NCI-H1105 (cell line): ENCODE measurements around the gene GJA3.

Experiments
- DNase-seq: peaks from one replicate; lab custom pipeline; 2025; lab: John Stamatoyannopoulos, UW

GJA3 gene

DNA sequence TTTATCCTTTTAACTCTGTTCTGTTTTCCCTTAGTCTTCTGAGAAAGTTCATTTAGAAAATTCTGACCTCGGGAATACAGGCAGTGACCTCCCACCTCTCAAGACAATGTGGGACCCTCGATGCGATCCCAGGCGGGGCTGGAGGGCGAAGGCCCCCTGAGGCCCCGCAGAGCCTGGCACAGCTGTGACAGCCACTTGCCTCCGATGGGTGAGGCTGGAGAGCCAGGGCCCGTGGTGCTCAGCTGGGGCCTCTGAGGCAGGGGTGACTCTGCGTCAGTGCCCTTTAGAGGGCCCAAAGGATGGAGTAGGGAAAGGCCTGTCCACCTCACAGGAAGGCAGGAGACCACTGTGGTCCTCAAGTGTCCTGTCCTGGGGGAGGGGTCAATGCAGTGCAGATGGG lies 10.3 kb downstream of the GJA3 start:
- no peak for DNase-seq

GRCh38 chr13:20149762-20150161 lies 11.1 kb downstream of the GJA3 start:
- DNase-seq: no peak

- DNase-seq: no peak
Observed at GRCh38 chr13:20148501-20149183, 12.2 kb downstream of the GJA3 start.

GRCh38 chr13:20146381-20146780 lies 14.5 kb downstream of the GJA3 start:
- DNase-seq: no peak

GRCh38 chr13:20145521-20145920 lies 15.3 kb downstream of the GJA3 start:
- DNase-seq: no peak

- DNase-seq: no peak
Observed at GRCh38 chr13:20144141-20144850, 16.6 kb downstream of the GJA3 start.

DNA sequence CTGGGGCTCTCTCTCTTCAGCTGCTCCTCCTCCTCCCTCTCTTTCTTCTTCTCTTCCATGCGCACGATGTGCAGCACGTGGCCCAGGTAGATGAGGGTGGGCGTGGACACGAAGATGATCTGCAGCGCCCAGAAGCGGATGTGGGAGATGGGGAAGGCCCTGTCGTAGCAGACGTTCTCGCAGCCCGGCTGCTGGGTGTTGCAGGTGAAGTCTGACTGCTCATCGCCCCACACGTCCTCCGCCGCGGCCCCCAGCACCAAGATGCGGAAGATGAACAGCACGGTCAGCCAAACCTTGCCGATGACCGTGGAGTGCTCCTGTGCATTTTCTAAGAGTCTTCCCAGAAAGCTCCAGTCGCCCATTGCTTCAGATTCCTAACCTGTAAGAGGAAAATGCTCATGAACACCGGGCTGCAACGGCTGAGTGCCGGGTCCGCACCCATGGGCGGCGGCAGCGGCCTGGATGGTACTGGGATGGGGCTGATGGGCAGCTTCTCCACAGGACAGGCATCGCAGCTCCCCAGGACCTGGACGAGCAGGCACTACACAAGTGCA lies 17.8 kb downstream of the GJA3 start:
- DNase-seq: no peak

GRCh38 chr13:20142023-20142926 lies 18.6 kb downstream of the GJA3 start:
- no peak for DNase-seq

DNA sequence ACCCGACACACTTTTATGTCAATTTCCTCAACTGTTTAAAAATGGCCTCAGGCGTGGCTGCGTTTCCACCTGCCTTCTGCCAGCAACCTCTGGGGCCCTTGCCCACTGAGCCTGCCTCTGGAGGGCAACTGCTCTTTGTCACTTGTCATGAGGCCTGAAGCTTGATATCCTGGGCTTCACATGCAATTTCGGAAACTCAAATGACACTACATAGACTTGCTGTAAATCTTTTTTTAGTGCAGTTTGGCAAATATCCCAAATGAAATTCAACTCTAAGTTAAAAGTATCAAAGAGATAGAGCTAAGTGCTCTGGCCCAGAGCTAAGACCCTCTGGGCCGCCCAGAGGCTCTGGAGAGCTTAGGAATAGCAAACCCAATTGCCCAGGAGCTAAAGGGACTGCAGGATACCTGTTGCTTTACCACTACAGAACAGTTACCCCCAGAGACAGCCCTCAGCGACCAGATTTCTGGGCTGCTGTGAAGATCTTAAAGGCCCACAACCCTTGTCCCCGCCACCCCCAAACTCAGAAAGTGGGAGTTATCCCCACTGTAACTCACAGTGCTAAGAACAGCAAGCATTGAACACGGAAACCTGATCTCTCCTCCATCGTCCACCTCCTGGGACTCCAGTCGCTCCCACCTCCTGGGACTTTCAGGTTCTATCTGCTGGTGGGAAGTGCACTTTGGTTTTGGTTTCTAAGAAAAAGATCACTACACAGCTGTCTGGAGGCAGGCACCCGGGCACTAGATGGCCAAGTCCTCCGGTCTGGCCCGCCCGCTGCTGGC lies 19.4 kb downstream of the GJA3 start:
- DNase-seq: no peak

DNA sequence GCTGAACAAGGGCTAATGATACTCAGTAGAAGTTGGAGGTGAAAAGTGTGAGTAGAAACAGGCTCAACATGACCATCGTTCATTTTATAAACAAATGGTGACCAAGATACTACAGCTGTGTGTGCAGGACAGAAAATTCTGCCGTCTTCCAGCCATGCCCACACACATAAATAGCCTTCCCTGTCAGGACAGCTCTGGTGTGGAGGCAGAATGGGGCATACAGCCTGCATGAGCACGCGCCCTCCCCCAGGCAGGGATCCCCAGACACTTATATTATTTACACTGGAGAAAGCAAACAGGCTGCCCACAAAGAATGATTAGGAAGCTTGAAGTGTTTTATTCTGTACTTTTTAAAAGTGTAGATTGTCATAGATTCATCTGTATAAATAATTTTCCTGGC lies 20.4 kb downstream of the GJA3 start:
- no peak for DNase-seq

DNA sequence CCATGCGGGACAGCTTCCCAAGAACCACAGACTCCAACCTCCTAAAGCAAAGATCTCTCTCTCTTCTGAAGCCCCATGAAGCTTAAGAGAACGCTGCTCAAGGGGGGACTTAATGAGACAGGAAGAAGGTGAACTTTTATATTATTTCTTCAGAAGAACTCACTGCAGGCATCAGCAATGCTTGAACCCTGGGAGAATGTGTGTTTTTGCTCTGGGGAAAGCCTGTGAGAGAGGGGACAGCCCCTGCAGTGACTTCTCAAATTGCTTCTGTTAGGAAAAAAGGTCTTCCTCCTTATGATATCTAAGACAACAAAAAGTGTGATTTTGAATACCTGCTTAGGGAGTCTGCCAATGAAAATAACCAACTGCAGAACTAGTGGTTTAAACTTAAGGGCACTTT lies 23.0 kb downstream of the GJA3 start:
- DNase-seq: no peak

DNA sequence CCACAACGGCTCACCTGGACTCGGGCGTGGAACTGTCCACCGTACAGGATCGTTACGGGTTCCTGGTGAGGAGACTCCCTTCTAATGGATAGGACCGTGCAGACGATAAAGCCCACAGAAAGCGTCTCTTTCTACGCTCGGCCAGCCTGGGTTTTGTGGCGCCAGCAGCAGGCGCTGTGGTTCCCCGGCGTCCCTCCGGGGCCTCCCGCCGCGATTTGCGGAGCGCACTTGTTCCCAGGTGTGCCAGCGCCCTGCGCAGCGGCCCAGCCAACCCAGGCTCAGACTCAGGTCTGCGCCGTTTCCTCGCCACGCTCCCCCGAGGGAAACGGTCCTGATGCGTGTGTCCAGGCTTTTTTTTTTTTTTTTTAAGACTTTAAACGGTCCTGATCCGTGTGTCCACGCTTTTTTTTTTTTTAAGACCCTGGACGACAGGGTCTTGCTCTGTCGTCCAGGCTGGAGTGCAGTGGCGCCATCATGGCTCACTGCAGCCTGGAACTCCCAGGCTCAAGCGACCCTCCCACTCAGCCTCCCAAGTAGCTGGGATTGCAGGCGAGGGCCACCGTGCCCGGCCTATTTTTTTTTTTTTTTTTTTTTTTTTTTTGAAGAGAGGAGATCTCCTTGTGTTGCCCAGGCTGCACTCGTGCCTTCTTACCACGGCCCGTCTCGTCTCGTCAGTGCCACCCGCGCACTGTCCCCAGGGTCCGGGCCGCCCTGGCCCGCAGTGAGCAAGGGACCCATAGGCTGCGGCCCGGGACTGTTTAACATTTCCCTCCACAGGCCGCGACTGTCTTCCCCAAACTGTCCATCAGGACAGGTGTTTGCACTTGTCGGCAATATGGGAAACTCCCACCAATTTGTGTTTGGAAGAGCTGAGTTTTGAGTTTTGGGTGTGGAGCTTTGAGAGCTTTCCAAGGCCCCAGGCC lies 23.8 kb downstream of the GJA3 start:
- DNase-seq: no peak

DNA sequence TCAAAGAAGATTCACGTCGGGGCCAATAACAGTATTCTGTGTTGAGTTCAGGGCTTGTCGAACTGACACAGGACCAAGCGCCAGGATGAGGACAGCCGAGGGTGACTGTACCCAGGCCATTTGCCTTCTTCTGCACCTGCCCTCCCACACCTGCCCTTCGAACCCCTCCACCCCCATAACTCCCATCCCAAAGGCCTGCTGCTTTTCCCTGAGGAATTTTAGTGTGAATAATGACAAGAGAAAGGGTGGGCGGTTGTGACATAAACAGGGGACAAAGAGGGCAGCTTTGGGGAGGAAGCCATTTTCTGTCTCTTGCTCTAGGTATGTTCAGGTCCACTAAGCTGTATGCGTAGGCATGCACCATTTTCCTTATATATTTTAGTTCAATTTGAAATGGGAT lies 26.1 kb downstream of the GJA3 start:
- no peak for DNase-seq

DNA sequence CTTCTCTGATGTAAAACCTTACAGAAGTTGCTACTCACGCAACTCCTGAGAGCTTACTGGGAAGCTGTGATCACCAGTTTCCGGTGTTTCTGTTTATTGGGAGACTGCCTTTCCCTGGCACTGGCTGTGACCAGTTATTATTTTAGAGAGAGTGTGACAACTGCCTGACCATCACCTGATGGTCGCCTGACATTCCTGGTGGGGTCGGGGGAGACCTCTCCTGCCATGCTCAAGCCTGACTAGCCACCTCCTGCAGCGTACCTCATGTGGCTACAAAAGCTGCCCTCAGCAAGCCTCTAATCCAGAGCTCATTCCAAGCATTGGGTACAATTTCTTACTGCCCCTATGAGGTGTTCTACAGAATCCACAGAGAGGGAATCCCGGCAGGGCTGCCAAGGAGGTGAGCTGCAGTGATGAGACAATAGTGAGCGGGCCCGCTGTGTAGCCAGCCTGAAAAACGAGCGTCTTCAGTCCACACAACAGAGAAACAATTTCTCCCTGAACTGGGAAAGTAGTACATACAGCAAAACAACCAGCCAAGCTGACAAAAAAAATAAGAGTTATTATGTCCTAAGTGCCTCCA lies 28.7 kb downstream of the GJA3 start:
- no peak for DNase-seq

DNA sequence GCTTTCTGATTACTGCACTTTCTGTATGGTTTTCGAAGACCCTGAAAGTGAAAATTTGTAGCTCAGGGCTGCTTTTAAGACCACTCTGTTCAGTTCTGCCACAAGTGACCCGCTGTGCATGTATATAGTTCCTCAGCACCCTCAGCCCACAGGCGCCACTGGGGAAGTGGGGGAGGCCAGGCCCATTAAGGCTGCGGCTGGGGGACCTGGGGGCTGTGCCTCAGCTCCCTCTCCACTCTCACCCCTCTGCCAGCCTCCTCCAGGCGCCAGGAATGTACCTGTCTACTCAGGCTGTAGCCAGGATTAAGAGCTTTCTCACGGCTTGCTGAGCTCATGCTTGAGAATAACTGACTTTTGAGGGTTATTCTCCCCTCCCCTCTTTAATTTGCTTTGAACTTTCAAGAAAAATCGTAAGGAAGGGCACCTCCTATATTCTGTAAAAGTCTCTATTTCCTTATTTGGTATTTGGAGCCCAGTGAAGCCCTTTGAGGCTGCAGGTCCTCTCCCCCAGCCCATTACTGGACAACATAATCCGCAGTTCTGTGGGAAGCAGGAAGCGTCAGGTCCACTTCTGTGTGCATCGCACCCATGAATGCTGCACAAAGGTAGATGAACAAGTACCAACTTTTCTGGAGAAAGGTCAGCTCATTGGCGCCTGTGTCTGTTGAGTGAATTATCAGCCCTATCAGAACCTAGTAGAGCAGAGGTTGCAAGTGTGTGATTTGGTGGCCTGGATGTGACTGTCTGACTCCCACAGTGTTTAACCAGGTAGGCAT lies 29.6 kb downstream of the GJA3 start:
- DNase-seq: no peak

- DNase-seq: no peak
Observed at GRCh38 chr13:20130652-20131051, 30.2 kb downstream of the GJA3 start.

- DNase-seq: no peak
Observed at GRCh38 chr13:20130012-20130411, 30.8 kb downstream of the GJA3 start.

DNA sequence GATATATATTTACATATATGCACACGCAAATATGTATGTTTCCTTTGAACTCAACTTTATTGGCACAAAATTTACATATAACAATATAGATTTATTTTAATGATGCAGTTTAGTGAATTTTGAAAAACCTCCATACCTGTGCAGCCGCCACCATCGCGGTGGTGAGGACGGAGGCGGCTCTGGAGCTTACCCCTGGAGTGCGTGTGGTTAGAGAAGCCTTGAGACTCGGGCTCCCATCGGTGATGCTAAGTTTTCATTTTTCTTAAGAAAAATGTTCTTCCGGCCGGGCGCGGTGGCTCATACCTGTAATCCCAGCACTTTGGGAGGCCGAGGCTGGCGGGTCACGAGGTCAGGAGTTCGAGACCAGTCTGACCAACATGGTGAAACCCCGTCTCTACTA lies 31.8 kb downstream of the GJA3 start:
- DNase-seq: no peak

DNA sequence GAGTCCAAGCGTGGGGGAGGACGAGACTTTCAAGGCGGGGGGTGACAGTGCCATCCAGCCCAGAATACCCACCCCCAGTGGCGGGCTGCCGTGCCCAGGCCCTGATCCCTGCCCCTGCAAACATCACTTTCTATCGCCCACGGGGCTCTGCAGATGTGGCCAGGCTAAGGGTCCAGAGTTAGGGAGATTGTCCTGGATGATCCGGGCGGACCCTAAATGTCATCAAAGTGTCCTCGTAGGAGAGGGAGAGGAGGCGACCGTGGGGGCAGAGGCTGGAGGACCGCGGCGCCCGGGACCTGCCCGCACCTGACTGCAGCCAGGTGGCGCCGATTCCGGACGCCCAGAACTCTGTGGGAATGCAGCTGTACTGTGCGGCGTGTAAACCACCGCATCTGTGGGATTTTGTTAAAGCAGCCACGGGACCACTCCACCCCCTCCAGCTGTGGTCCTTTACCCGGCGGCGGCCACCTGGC lies 32.4 kb downstream of the GJA3 start:
- no peak for DNase-seq
